ENCODE results near the gene RIPOR3.

- TF ChIP-seq CTCF (IDR thresholded peaks at IDR 0.05) (no peak), FOXM1 (IDR thresholded peaks at IDR 0.05; ENCODE audit: low read depth) (no peak), RCOR1 (IDR thresholded peaks at IDR 0.05; ENCODE audit: low read length) (no peak), RXRA (IDR thresholded peaks at IDR 0.05; ENCODE audit: borderline replicate concordance, low read depth) (no peak), FOXJ3 (CRISPR knock-in tag; IDR thresholded peaks at IDR 0.05) (no peak), JUND (IDR thresholded peaks at IDR 0.05) (no peak), GABPA (IDR thresholded peaks at IDR 0.05; ENCODE audit: low read depth) (no peak), EP300 (IDR thresholded peaks at IDR 0.05; ENCODE audit: borderline replicate concordance in 1 of 2, low read depth in 1 of 2, low read length in 1 of 2) (no peak), TEAD4 (IDR thresholded peaks at IDR 0.05; ENCODE audit: borderline replicate concordance, insufficient read depth) (no peak), POLR2AphosphoS5 (IDR thresholded peaks at IDR 0.05; ENCODE audit: low read depth, low read length) (no peak), REST (IDR thresholded peaks at IDR 0.05; ENCODE audit: low read depth, low read length) (no peak)
- TF ChIP-seq, protein P1, sequence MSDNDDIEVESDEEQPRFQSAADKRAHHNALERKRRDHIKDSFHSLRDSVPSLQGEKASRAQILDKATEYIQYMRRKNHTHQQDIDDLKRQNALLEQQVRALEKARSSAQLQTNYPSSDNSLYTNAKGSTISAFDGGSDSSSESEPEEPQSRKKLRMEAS (IDR thresholded peaks at IDR 0.05; ENCODE audit: low read depth), result no peak
- TF ChIP-seq, protein P2, sequence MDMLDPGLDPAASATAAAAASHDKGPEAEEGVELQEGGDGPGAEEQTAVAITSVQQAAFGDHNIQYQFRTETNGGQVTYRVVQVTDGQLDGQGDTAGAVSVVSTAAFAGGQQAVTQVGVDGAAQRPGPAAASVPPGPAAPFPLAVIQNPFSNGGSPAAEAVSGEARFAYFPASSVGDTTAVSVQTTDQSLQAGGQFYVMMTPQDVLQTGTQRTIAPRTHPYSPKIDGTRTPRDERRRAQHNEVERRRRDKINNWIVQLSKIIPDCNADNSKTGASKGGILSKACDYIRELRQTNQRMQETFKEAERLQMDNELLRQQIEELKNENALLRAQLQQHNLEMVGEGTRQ (IDR thresholded peaks at IDR 0.05; ENCODE audit: borderline replicate concordance, low read depth, low read length), result no peak
Observed at GRCh38 chr20:50668798-50669197, 22.5 kb downstream of the RIPOR3 start.

Measured in SK-N-SH (cell line).